ENCODE measurements around the gene MSLN.

Gene MSLN

DNA sequence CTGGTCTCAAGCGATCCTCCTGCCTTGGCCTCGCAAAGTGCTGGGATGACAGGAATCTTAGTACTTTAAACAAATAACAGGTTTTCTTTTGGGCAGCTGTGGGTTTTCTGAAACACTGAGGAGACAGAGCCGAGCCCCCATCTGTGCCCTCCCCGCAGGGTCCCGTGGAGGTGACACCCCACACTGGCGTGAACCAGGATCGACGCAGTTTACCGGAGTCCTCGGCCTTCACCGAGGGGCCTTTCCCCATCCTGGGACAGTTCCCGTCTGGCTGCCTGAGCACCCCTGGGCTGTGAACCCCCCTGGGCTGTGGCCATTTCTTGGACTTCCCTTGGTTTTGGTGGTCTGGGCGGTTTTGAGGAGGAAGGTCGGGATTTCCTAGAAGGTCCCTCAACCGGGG lies 55.3 kb downstream of the MSLN start:
- Histone ChIP-seq H3K4me3 (ENCODE audit: low read depth, low read length) (no peak overlapping the region), H3K36me3 (ENCODE audit: insufficient read depth, low read length) (no peaks in the 10 kb centered on the region), H3K79me2 (ENCODE audit: control insufficient read depth, insufficient read depth, low read length, unreplicated experiment) (no peaks in the 10 kb centered on the region), H3K27me3 (ENCODE audit: insufficient read depth, low read length) (peaks cover 30% of the 10 kb centered on the region), H2AFZ (ENCODE audit: low read length, unreplicated experiment) (no peak overlapping the region), H3K27ac (ENCODE audit: low read depth, low read length) (no peak overlapping the region), H3K4me1 (ENCODE audit: control insufficient read depth, insufficient read depth, low read length, unreplicated experiment) (peaks cover 16% of the 10 kb centered on the region)

DNA sequence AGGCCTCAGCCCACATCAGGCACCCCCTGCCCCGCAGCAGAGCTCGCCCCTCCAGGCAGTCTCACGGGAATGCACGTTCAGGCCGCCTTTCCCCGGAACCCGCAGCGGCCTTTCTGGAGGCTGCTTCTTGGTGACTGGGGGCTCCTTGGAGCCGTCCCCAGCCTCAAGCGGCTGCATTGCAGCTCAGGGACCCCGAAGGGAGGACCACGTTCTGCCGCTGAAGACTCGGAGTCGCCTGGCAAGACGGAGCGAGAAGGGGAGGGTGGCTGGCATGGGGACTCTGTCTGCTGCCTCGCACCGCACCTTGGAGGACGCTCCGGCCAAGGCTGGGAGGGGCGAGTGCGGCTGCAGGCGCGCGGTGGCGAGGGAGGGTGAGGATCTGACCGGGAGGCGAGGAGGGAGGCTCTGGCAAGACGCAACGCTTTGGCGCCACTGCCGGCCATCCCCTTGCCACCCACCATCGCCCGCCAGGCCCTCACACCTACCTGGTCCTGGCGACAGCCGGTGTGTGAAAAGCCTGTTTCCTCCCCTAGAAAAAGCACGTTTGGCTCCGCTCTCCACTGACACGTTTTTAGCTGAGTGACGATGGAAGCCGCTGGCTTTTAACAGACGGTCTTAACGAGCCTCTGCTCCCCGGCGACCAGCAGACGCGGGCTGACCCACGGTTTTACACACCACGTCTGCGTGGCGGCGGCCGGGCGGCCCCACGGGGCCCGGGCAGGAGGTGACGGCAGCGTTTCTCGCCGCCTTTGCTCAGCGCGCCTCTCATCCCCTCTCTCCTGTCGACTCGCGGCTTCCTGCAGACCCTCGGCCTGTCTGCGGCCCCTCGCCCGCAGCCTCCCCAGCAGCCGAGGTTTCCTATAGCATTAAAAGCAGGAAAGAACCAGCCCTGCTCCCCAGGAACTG lies 56.7 kb downstream of the MSLN start:
- Histone ChIP-seq H3K36me3 (ENCODE audit: insufficient read depth, low read length) (no peaks in the 10 kb centered on the region), H3K4me1 (ENCODE audit: control insufficient read depth, insufficient read depth, low read length, unreplicated experiment) (peaks cover 16% of the 10 kb centered on the region), H3K4me3 (ENCODE audit: low read depth, low read length) (no peak overlapping the region), H3K79me2 (ENCODE audit: control insufficient read depth, insufficient read depth, low read length, unreplicated experiment) (no peaks in the 10 kb centered on the region), H3K27me3 (ENCODE audit: insufficient read depth, low read length) (peaks cover 31% of the 10 kb centered on the region), H3K27ac (ENCODE audit: low read depth, low read length) (no peak overlapping the region), H2AFZ (ENCODE audit: low read length, unreplicated experiment) (no peak overlapping the region)

DNA sequence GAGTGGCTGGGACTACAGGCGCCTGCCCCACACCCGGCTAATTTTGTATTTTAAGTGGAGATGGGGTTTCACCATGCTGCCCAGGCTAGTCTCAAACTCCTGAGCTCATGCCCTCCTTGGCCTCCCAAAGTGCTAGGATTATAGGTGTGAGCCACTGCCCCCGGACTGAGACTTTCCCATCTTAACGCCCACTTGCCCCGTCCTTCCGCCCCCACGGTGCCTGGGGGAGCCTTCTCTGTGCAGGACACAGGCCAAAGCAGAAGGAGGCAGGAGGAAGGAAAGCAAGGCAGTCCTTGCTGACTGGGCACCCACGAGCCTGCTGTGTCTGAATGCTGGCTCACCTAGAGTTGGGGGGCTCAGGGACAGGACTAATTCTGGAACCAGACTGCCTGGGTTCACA lies 57.6 kb downstream of the MSLN start:
- no peaks in the 10 kb centered on the region for H3K79me2 ChIP-seq (ENCODE audit: control insufficient read depth, insufficient read depth, low read length, unreplicated experiment)

More for the DNA sequence above, 57.6 kb downstream of the MSLN start:
- H3K27me3 ChIP-seq (ENCODE audit: insufficient read depth, low read length): peaks cover 26% of the 10 kb centered on the region
- H2AFZ ChIP-seq (ENCODE audit: low read length, unreplicated experiment): no peak overlapping the region
- no peak overlapping the region for H3K27ac ChIP-seq (ENCODE audit: low read depth, low read length)
- H3K36me3 ChIP-seq (ENCODE audit: insufficient read depth, low read length): no peaks in the 10 kb centered on the region
- H3K4me3 ChIP-seq (ENCODE audit: low read depth, low read length): no peak overlapping the region
- H3K4me1 ChIP-seq (ENCODE audit: control insufficient read depth, insufficient read depth, low read length, unreplicated experiment): peaks cover 16% of the 10 kb centered on the region
